ENCODE results near the gene HPS4.

DNA sequence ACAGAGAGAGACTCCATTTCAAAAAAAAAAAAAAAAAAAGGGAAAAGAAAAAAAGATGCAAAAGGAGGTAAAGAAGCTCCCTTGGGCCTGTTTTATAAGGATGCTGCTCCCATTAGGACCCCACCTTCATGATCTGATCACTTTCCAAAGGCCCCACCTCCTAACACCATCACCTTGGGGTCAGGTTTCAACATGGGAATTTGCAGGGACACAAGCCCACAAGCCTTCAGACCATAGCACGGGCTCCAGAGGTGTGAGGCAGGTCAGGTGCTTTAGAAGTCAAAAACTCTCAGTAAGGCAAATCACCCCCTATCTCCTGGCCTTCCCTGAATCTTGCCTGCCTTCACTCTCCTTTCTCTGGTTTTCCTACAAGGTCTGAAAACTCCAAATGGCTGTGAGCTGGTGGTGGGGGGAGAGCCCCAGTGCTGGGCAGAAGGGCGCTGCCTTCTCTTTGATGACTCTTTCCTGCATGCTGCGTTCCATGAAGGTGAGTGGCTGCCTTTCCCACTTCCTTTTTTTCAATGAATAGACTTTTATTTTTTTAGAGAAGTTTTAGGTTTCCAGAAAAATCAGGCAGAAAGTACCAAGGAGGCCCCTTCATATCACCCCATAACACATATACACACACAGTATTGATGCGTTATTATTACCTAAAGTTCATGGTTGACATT lies 41.4 kb downstream of the HPS4 start:
- TF ChIP-seq, protein P1, sequence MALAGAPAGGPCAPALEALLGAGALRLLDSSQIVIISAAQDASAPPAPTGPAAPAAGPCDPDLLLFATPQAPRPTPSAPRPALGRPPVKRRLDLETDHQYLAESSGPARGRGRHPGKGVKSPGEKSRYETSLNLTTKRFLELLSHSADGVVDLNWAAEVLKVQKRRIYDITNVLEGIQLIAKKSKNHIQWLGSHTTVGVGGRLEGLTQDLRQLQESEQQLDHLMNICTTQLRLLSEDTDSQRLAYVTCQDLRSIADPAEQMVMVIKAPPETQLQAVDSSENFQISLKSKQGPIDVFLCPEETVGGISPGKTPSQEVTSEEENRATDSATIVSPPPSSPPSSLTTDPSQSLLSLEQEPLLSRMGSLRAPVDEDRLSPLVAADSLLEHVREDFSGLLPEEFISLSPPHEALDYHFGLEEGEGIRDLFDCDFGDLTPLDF (CRISPR knock-in tag; IDR thresholded peaks at IDR 0.05) = no peak
- TF ChIP-seq ESRRA (CRISPR knock-in tag; IDR thresholded peaks at IDR 0.05; ENCODE audit: borderline replicate concordance) (no peak), KAT7 (CRISPR knock-in tag; IDR thresholded peaks at IDR 0.05; ENCODE audit: borderline replicate concordance) (no peak), FOXP1 (CRISPR knock-in tag; IDR thresholded peaks at IDR 0.05; ENCODE audit: borderline replicate concordance) (no peak), SP1 (CRISPR knock-in tag; conservative IDR thresholded peaks at IDR 0.05) (no peak)
- TF ChIP-seq, protein P2, sequence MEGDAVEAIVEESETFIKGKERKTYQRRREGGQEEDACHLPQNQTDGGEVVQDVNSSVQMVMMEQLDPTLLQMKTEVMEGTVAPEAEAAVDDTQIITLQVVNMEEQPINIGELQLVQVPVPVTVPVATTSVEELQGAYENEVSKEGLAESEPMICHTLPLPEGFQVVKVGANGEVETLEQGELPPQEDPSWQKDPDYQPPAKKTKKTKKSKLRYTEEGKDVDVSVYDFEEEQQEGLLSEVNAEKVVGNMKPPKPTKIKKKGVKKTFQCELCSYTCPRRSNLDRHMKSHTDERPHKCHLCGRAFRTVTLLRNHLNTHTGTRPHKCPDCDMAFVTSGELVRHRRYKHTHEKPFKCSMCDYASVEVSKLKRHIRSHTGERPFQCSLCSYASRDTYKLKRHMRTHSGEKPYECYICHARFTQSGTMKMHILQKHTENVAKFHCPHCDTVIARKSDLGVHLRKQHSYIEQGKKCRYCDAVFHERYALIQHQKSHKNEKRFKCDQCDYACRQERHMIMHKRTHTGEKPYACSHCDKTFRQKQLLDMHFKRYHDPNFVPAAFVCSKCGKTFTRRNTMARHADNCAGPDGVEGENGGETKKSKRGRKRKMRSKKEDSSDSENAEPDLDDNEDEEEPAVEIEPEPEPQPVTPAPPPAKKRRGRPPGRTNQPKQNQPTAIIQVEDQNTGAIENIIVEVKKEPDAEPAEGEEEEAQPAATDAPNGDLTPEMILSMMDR (IDR thresholded peaks at IDR 0.05) = no peak
- TF ChIP-seq, protein P3, sequence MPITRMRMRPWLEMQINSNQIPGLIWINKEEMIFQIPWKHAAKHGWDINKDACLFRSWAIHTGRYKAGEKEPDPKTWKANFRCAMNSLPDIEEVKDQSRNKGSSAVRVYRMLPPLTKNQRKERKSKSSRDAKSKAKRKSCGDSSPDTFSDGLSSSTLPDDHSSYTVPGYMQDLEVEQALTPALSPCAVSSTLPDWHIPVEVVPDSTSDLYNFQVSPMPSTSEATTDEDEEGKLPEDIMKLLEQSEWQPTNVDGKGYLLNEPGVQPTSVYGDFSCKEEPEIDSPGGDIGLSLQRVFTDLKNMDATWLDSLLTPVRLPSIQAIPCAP (CRISPR knock-in tag; IDR thresholded peaks at IDR 0.05) = no peak

Measured in WTC11 (cell line).